HUES48 (cell line): Measurements from ENCODE around the gene TAF6L.

Experiments used
- H3K27ac ChIP-seq: one replicate; pipeline ENCODE4 v1.7.0; 2013; ENCODE audit warnings: low read depth, low read length, inconsistent platforms
- H3K27me3 ChIP-seq: 2 replicates; pipeline ENCODE4 v1.6.1; 2013; ENCODE audit warnings: mild to moderate bottlenecking, low read length; ENCODE audit not compliant: control insufficient read depth, insufficient read depth
- H3K36me3 ChIP-seq: 2 replicates; pipeline ENCODE4 v1.6.1; 2013; ENCODE audit warnings: low read length; ENCODE audit not compliant: control insufficient read depth, insufficient read depth
- H3K4me1 ChIP-seq: 2 replicates; pipeline ENCODE4 v1.6.1; 2013; ENCODE audit warnings: mild to moderate bottlenecking, low read length; ENCODE audit not compliant: control insufficient read depth, insufficient read depth
- H3K4me3 ChIP-seq: 2 replicates; pipeline ENCODE4 v1.5.1; 2013; ENCODE audit warnings: mild to moderate bottlenecking, low read depth, low read length
- H3K9ac ChIP-seq: 2 replicates; pipeline ENCODE4 v1.6.1; 2013; ENCODE audit warnings: mild to moderate bottlenecking, low read depth, low read length, moderate library complexity
- H3K9me3 ChIP-seq: 2 replicates; pipeline ENCODE4 v1.6.1; 2013; ENCODE audit warnings: low read length; ENCODE audit not compliant: control insufficient read depth, insufficient read depth

The TAF6L gene

GRCh38 chr11:62788991-62789390 lies 17.8 kb downstream of the TAF6L start:
- Histone ChIP-seq H3K9ac (no peak overlapping the region), H3K36me3 (peaks cover 34% of the 10 kb centered on the region), H3K27ac (no peak overlapping the region), H3K27me3 (no peaks in the 10 kb centered on the region), H3K4me3 (no peak overlapping the region), H3K4me1 (peaks cover 6% of the 10 kb centered on the region), H3K9me3 (no peaks in the 10 kb centered on the region)

DNA sequence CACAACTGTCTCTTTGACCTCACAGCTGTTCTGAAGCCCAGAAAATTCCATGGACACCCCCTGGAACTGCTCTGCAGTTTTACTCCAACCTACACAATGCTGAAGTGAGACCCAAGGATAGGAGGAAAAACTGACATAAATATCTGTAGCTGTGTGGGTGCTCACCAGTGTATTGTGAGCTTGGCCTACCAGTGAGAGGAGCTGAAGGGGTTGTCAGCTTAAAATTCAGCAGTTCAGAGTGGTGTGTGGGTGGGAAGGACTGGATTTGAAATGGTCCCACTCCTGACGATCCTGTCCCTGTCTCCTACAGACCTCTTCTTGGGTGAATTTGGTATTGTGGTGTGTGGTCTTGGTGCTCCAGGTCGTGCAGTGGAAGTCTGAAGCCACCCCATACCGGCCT lies 18.4 kb downstream of the TAF6L start:
- Histone ChIP-seq H3K4me3 (no peak overlapping the region), H3K27ac (no peak overlapping the region), H3K9ac (no peak overlapping the region), H3K27me3 (no peaks in the 10 kb centered on the region), H3K36me3 (peaks cover 40% of the 10 kb centered on the region), H3K9me3 (no peaks in the 10 kb centered on the region), H3K4me1 (peaks cover 6% of the 10 kb centered on the region)

- H3K4me3 ChIP-seq: peak within 1 kb of the TSS; percentile 99
- peak within 1 kb of the TSS; percentile 91 for H3K27ac ChIP-seq
- no peaks in the 10 kb centered on the region for H3K9me3 ChIP-seq
- H3K4me1 ChIP-seq: peaks cover 6% of the 10 kb centered on the region
- peaks cover 60% of the 10 kb centered on the region for H3K36me3 ChIP-seq
- no peaks in the 10 kb centered on the region for H3K27me3 ChIP-seq
- H3K9ac ChIP-seq: peak within 1 kb of the TSS; percentile 94
These were observed 20.5 kb downstream of the TAF6L start, which contains the start of gene TMEM223 for GRCh38 chr11:62791501-62792201. TMEM223 (minus strand) TSS chr11:62792006; CDS start chr11:62791994, 12 bp downstream.

DNA sequence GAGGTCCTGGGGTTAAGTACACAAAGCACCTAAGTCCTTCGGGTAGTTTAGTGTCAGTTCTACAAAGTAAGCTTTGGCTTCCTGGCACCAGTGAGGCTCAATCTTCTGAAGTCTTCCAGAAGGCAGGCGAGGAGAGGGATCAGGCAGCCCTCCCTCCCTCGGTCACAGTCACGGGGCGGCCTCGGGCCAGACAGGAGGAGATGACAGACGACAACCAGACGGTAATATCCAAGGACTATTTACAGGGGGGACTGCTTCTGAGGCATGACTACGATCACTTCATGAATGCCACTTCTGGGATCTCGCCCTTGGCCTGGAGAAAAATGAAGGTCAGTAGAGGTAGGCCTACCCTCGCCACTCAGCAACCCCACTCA lies 21.0 kb downstream of the TAF6L start:
- H3K9me3 ChIP-seq: no peaks in the 10 kb centered on the region
- H3K9ac ChIP-seq: no peak overlapping the region
- H3K36me3 ChIP-seq: peaks cover 65% of the 10 kb centered on the region
- H3K27me3 ChIP-seq: no peaks in the 10 kb centered on the region
- peak overlapping the region; percentile 91 for H3K27ac ChIP-seq
- peak overlapping the region; percentile 99 for H3K4me3 ChIP-seq
- peaks cover 6% of the 10 kb centered on the region for H3K4me1 ChIP-seq

DNA sequence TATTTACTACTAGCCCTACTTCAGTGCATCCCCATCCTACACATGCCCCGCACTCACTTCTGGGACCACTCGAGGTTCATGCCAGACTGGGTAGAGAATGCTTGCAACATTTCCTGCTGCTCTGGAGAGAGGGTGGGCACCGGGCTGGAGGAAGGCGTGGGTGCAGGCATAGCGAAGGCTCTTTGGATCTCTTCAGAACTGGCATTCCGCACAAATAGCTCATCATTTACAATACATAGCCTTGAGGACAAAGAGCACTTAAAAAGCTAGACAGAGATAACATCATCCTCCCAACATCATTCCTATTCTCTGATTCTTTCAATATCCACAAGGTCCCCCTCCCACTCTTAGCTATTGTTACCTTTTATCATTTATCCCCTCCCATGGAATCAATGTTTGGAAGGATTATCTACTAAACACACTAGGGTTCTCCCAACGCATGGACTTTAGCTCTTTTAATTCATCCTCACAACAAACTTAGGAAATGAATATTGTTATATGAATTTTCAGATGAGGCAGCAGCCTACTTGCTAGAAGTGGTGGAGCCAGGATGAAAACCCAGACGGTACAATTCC lies 23.1 kb downstream of the TAF6L start:
- H3K36me3 ChIP-seq: peaks cover 81% of the 10 kb centered on the region
- H3K4me1 ChIP-seq: peaks cover 6% of the 10 kb centered on the region
- H3K4me3 ChIP-seq: no peak overlapping the region
- H3K9ac ChIP-seq: no peak overlapping the region
- H3K27ac ChIP-seq: no peak overlapping the region
- H3K27me3 ChIP-seq: no peaks in the 10 kb centered on the region
- no peaks in the 10 kb centered on the region for H3K9me3 ChIP-seq

DNA sequence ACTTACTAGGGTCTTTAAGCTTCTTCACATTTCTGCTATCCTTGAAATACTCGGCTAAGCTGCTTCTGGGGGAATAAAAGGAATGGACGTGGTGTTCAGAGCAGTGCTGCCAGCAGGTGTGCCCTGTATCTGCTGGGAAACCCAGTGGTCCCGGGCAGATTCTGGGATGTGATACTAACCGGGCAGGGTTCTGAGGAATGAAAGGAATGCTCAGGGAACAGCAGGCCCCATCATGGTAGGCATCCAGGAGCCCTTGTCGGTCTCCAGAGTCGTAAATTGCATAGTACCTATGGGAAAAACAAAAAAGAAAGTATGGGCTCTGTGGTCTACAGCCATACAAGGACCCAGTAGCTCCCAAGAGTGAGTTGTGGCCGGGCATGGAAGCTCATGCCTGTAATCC lies 25.1 kb downstream of the TAF6L start:
- Histone ChIP-seq H3K36me3 (peaks cover 86% of the 10 kb centered on the region), H3K9me3 (no peaks in the 10 kb centered on the region), H3K27me3 (no peaks in the 10 kb centered on the region), H3K4me3 (no peak overlapping the region), H3K4me1 (peaks cover 6% of the 10 kb centered on the region; the same call in 1 of the 2 replicates), H3K27ac (no peak overlapping the region), H3K9ac (no peak overlapping the region)

GRCh38 chr11:62799486-62799885 lies 28.3 kb downstream of the TAF6L start:
- peaks cover 87% of the 10 kb centered on the region for H3K36me3 ChIP-seq

DNA sequence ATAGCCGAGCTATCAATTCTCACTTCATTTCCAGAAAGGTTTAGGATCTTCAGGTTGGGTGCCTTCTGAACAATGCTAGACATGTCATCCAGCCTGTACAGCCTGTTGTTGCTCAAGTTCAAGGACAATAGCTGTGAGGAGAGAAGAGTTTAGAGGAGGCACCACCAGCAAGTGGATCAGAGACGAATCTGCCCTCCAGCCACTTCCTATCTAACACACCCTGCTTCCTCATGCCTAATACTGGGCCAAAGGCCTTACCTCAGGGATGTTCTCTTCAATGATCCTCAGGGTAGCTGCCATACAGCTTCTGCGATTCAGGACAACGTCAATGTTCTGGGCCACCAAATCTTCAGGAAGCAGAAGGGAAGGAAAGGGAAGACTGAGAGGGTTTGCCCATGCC lies 29.9 kb downstream of the TAF6L start:
- Histone ChIP-seq H3K9ac (no peak overlapping the region), H3K4me1 (0 out of 2 replicates have a peak, but pooled peaks cover 6% of the 10 kb centered on the region), H3K27ac (no peak overlapping the region), H3K36me3 (peaks cover 72% of the 10 kb centered on the region), H3K27me3 (no peaks in the 10 kb centered on the region), H3K9me3 (no peaks in the 10 kb centered on the region), H3K4me3 (no peak overlapping the region)

More at GRCh38 chr11:62799486-62799885, 28.3 kb downstream of the TAF6L start:
- Histone ChIP-seq H3K4me3 (no peak overlapping the region), H3K4me1 (0 out of 2 replicates have a peak, but pooled peaks cover 6% of the 10 kb centered on the region), H3K27me3 (no peaks in the 10 kb centered on the region), H3K9ac (no peak overlapping the region), H3K9me3 (no peaks in the 10 kb centered on the region), H3K27ac (no peak overlapping the region)

GRCh38 chr11:62804310-62805075 lies 33.3 kb downstream of the TAF6L start:
- peak overlapping the region; percentile 50; the same call in 1 of the 2 replicates for H3K9ac ChIP-seq
- H3K36me3 ChIP-seq: peaks cover 40% of the 10 kb centered on the region
- peak overlapping the region; percentile 83 for H3K27ac ChIP-seq
- 0 out of 2 replicates have a peak, but pooled peaks cover 6% of the 10 kb centered on the region for H3K4me1 ChIP-seq
- peak overlapping the region; percentile 87 for H3K4me3 ChIP-seq
- H3K9me3 ChIP-seq: no peaks in the 10 kb centered on the region
- H3K27me3 ChIP-seq: no peaks in the 10 kb centered on the region

- H3K4me1 ChIP-seq: 0 out of 2 replicates have a peak, but pooled peaks cover 6% of the 10 kb centered on the region
- H3K36me3 ChIP-seq: peaks cover 32% of the 10 kb centered on the region
- H3K4me3 ChIP-seq: peak within 1 kb of the TSS; percentile 87
- H3K9me3 ChIP-seq: no peaks in the 10 kb centered on the region
- peak within 1 kb of the TSS; percentile 50 for H3K9ac ChIP-seq
- peak within 1 kb of the TSS; percentile 85 for H3K27ac ChIP-seq
- H3K27me3 ChIP-seq: no peaks in the 10 kb centered on the region
These were observed 34.1 kb downstream of the TAF6L start, which contains the start of gene NXF1 for GRCh38 chr11:62805076-62805892. NXF1 (minus strand) TSS chr11:62805440; CDS start chr11:62805356, 84 bp downstream.
